UCSD-AML1 (cell line): Measurements from ENCODE around the gene ATP11A.

Source experiments
- DNase-seq: peaks from one replicate; lab custom pipeline; 2025; ENCODE audit not compliant: unreplicated experiment; lab: John Stamatoyannopoulos, UW

Gene ATP11A

GRCh38 chr13:112756967-112757758 is 67.3 kb downstream of the ATP11A start:
- DNase-seq = no peak

DNA sequence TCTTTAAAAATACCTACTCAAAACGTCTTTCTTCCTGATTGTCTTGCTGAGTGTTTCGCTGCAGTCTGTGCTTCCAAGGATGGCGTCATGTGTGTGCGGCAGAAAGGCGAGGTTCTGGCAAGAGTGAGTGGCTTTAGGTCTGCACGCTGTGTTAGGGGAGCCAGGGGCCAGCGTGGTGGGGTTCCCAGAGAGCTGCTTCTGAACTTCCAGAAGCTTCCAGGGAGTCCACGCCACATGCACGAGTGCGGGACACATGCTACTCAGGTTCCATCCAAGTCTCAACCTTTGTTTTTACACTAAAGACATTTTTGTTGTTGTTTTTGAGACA is 67.9 kb downstream of the ATP11A start:
- DNase-seq = no peak

- no peak for DNase-seq
Observed at GRCh38 chr13:112759053-112759452, 69.2 kb downstream of the ATP11A start.

GRCh38 chr13:112759827-112760226 is 70.0 kb downstream of the ATP11A start:
- no peak for DNase-seq

- DNase-seq = no peak
Observed at GRCh38 chr13:112760435-112760834, 70.6 kb downstream of the ATP11A start.

GRCh38 chr13:112760931-112761330 is 71.1 kb downstream of the ATP11A start:
- DNase-seq = no peak

DNA sequence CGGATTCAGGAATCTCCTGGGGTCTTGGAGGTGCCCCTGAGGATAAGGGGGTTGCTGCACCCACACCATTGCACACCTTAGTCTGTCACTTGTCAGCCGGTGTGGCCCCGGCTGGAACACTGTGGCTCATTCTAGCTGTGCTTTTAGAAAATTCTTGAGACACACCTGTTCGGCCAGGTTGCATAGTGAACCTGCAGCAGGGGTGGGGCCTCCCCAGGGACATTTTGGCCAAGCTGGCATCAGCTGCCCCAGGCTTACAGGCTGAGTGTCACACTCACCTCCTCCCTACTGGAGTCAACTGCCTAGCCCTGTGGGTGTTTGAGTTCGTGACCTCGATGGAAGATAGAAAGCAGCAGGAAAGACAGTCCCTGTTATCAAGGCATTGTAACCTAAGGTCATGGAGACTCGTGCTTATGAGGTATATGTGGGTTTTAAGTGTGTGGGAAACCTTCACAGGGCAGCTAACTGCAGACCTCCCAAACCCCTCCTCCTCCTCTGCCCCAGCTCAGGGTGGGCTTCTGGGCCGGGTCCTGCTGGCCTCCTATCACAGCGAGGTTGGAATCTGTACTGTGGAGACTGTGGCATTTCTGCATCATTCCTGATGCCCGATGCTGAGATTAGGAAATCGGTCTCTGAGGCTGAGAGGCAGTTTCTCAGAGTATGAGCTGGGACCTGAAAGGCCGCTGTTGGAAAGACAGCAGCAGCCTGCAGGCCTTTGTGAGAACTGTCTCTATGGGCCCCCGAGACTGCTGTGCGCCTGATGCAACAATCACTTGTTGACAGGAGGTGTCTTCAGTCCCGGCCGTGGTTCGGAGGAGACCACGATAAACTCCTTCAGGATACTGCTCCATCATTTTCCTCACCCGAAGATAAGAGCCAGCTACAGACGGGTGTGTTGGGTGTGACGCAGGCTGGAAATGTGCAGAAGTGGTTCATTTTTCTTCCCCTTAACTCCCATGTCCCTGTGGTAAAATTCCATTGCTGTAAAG is 72.2 kb downstream of the ATP11A start:
- no peak for DNase-seq

- DNase-seq = no peak
Observed at GRCh38 chr13:112762690-112763080, 72.8 kb downstream of the ATP11A start.

- DNase-seq = no peak
Observed at GRCh38 chr13:112764028-112764427, 74.2 kb downstream of the ATP11A start.

- no peak for DNase-seq
Observed at GRCh38 chr13:112764864-112765561, 75.2 kb downstream of the ATP11A start.

GRCh38 chr13:112765731-112766130 is 75.9 kb downstream of the ATP11A start:
- DNase-seq = no peak

- no peak for DNase-seq
Observed at GRCh38 chr13:112766336-112766735, 76.5 kb downstream of the ATP11A start.

- no peak for DNase-seq
Observed at GRCh38 chr13:112767506-112768471, 78.0 kb downstream of the ATP11A start.

GRCh38 chr13:112768795-112769481 is 79.1 kb downstream of the ATP11A start:
- DNase-seq = no peak

DNA sequence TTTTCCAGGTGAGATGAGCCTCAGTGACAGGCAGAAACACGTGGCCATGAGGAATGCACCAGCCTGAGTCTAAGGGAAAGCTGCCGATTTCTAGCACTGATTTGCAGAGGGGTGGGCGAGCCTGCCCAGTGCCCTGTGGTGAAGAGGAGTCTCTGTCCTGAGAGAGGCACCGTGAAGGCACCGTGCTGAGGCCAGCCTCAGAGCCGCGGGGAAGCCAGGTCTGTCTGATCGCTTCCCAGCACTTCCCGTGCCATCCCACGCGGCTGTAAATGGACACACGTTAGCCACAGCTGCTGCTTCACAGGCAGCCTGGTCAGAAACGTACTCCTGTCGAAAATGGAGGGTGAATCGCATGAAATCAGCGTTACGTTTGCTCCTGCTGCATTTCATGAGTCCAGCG is 79.8 kb downstream of the ATP11A start:
- no peak for DNase-seq

DNA sequence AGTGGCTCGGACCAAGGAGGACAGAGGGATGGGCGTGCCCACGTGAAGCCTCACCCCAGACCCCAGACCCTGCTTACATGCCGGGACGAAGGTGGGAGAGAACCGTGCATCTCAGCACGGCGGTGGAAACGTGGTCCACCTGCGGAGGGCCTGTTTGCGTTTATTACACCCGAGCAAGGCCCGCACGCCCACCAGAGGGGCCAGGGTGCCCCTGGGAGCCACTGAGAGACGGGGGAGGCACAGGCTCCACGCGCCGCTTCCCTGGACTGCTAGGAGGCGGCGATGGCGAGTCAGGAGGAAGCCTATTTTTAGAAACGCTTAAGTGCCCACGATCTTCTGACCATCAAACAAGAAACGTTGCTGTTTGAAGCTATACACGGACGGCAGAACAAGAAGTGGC is 80.7 kb downstream of the ATP11A start:
- no peak for DNase-seq

DNA sequence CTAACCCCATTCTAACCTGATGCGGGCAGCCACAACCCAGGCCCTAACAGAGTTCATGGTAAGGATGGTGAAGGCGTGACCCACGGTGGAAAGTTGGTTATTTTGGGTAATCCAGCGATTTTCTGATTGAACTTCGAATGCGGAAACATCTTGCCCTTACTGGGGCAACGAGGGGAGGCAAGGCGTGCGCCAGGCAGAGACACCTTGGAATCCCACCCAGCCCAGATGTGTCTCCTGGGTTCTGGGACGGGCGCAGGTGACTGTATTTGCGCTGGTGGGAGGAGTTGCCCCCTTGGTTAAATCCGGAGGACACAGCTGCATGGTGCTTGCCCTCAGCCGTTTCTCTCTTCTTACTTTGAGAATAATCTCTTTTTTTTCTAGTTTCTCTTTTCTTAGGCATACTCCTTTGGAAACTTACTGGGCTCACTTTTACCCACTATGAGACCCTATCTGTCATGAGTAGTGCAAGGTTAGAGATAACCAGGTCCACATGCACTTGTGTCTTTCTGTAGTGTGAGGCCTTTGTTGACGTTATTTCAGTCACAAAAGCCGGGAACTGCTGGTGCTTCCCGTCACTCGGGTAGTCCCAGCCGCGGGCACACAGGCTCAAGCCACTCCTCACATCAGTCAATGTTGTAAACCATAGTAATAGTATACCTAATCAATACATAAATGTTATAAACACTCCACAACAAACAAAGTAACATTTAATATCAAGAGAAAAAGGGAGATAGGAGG is 81.5 kb downstream of the ATP11A start:
- no peak for DNase-seq

- DNase-seq = no peak
Observed at GRCh38 chr13:112771877-112772538, 82.2 kb downstream of the ATP11A start.

GRCh38 chr13:112772539-112772909 is 82.7 kb downstream of the ATP11A start:
- no peak for DNase-seq
